CD4-positive, alpha-beta T cell treated with Interleukin-17A for 4 hours (primary cell): ENCODE data around the gene ARHGAP9.
"Not testable (repeated sequence)": the region's sequence is repeated elsewhere in the genome, so short reads cannot be mapped to it uniquely, and the experiment has no call there.

Experiments
- DNase-seq: peaks from one replicate; pipeline ENCODE4 v3.0.0-alpha.2; 2020; ENCODE audit warnings: mixed read lengths

ARHGAP9 gene

GRCh38 chr12:57479376-57480115, at the start of gene ARHGAP9:
Gene ARHGAP9, minus strand, starts transcription at chr12:57479866. Its CDS starts 460 bp downstream, at chr12:57479406.
- DNase-seq: peak; percentile 66

DNA sequence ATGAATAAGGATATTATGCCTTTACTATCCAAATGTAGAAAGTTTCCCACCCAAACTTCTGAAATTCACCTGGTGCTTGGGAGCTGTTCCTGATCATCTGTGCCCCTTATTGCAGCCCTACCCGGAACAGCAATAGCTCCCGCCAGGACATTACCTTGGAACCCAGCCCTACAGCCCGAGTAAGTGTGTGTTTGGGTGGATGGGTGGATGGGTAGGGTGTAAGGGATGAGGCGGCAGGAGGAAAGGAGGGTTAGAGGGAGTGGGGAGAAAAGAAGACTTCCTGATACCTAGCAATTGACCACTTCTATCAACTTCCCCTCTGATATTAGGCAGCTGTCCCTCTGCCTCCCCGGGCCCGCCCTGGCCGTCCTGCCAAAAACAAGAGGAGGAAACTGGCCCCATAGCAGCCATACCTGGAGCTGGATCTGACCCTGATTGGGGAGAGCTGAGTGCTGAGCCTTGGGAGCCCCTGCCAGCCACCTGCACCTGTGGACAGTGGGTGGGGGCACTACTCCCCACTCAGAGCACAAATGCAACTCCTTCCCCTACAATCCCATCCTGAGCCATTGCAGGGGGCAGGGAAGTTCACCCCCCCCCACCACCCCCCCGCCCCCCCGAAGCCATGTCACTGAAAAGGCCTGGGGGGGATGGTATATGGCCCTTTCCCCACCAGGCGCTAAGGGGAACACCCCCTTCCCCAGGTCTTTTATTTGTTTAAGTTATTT, 49.3 kb upstream of the ARHGAP9 start:
- no peak for DNase-seq

DNA sequence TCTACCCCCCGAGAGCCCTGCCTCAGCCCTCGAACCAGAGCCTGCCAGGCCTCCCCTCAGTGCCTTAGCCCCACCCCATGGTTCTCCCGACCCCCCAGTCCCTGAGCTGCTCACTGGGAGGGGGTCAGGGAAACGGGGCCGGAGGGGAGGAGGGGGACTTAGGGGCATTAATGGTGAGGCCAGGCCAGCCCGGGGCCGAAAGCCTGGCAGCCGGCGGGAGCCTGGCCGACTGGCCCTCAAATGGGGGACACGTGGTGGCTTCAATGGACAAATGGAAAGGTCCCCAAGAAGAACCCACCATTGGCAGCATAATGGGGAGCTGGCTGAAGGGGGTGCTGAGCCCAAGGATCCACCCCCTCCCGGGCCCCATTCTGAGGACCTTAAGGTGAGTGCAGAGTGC, 48.5 kb upstream of the ARHGAP9 start:
- no peak for DNase-seq

DNA sequence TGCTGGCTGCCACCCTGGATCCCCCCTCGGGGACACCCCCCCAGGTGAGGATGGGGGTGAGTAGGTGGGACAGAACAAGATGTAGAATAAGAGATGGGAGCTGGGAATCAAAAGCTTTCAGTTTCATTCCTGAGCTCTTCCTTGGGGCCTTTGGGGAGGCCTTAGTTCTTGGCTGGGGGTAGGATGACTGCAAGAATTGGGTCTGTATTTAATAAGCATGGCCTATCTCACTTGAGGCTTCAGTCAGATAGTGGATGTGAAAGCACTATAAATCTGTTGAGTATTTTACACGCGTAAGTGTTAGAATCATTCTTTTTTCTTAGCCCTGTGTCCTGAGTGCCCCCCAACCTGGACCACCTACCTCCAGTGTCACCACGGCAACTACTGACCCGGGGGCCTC, 47.5 kb upstream of the ARHGAP9 start:
- DNase-seq: no peak

DNA sequence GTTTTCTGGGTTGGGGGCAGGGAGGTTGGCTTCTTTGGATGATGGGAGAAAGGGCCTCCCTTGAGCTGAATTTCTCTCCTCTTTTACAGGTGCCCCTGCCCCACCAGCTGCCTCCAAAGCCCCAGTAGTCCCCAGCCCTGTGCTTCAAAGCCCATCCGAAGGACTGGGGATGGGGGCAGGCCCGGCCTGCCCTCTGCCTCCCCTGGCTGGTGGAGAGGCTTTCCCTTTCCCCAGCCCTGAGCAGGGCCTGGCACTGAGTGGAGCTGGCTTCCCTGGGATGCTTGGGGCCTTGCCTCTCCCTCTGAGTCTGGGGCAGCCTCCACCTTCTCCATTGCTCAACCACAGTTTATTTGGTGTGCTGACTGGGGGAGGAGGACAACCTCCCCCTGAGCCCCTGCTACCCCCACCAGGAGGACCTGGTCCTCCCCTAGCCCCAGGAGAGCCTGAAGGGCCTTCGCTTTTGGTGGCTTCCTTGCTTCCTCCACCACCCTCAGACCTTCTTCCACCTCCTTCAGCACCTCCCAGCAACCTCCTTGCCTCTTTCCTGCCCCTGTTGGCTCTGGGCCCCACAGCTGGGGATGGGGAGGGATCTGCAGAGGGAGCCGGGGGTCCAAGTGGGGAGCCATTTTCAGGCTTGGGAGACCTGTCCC, 46.9 kb upstream of the ARHGAP9 start:
- DNase-seq: no peak

DNA sequence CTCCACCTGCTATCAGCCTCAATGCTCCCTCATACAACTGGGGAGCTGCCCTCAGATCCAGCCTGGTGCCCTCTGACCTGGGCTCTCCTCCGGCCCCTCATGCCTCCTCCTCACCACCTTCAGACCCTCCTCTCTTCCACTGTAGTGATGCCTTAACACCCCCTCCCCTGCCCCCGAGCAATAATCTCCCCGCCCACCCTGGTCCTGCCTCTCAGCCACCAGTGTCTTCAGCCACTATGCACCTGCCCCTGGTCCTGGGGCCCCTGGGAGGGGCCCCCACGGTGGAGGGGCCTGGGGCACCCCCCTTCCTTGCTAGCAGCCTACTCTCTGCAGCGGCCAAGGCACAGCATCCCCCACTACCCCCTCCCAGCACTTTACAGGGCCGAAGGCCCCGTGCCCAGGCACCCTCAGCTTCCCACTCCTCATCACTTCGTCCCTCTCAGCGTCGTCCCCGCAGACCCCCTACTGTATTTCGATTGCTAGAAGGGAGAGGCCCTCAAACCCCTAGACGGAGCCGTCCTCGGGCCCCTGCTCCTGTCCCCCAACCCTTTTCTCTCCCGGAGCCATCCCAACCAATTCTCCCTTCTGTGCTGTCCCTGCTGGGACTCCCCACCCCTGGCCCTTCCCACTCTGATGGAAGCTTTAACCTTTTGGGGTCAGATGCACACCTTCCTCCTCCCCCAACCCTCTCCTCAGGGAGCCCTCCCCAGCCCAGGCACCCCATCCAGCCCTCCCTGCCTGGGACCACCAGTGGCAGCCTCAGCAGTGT, 46.1 kb upstream of the ARHGAP9 start:
- DNase-seq: no peak

DNA sequence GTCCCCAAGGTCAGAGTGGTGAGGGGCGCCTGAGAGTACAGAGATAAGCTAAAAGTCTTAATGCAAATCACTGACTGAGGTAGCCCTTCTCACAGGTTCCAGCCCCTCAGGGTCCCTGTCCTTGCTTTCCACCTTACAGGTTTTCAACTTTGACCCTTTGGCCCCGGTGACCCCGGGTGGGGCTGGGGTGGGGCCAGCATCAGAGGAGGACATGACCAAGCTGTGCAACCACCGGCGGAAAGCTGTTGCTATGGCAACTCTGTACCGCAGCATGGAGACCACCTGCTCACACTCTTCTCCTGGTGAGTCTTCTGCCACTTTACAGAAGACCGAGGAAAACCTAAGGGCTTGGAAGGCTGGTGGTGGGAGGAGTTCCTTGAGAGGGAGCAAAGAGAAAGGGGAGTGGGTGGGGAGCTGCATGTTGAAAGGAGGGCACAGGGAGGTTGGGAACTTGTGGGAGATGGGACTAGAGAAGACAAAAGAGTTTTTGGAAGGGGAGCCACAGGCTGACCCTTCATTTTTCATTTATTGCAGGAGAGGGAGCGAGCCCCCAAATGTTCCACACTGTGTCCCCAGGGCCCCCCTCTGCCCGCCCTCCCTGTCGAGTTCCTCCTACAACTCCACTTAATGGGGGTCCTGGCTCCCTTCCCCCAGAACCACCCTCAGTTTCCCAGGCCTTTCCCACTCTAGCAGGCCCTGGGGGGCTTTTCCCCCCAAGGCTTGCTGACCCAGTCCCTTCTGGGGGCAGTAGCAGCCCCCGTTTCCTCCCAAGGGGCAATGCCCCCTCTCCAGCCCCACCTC, 45.3 kb upstream of the ARHGAP9 start:
- DNase-seq: no peak

- DNase-seq: no peak
These were observed 44.3 kb upstream of the ARHGAP9 start for GRCh38 chr12:57523706-57524614.

GRCh38 chr12:57522887-57523705, 43.4 kb upstream of the ARHGAP9 start:
- DNase-seq: peak; percentile 68

DNA sequence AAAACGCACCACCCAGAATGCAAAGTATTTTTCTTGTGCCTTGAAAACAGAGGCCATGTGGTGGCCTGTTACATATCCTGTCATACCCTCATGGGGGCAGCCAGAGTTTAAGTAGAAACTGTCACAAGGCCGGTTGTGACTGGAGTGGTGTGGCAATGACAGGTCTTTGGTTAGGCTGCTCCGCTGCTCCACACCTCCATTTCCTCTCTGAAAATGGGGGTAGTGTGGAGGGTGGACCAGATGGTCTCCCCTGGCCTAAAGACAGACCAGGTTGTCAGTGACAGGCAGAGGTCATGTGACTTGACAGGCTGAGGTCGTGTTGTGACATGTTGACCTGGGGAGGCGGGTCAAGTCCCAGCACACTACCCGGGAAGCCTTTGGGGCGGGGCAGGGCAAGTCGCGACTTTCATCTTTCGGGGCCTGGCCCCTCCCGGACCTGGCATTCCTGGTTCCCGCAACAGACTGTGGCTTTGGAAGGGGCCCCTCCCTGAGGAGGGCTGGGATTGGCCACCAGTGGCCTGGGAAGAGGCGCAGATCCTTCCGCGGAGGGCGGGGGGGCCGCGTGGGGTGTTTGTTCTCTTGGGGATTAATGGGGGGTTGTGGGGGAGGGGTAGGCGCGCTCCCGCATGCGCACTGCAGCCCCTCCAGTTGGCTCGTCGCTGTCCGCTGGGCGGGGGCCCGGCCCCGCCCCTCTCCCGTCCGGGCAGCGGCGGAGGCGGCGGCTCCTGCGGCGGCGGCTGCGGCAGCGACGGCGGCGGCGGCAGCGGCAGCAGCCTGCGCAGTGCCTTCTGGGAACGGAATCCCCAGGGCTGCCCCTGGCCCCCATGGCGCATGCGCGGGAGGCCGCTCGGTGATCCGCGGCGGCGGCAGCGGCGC, 42.6 kb upstream of the ARHGAP9 start, which contains the start of gene MBD6:
Gene MBD6, plus strand, starts transcription at position 814 of the 876 bp plus-strand sequence. CDS start 1,480 bp downstream, outside the sequence.
- DNase-seq: peak; percentile 94

DNA sequence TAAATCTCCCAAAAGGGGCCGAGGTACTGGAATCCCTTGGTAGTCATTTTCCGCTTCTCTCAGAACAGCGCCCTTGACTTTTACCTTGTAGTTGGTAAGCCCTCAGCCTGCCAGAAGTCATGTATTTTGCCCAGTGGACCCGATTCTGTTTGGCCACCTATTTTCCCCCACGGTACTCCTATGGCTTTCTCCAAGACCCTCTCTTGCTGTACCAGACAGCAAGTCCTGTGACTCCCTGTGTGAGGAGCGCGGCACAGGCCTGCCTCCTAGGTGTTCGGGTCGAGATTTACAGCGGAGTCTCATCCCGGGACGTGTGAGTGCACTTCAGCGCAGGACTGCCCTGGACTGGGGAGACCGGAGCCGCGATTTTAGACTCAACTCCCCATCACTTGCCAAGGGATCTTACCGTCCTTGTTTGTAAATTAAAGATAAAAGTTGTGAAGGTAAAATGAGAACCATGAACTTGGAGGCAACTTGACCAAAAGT, 41.9 kb upstream of the ARHGAP9 start:
- DNase-seq: peak; percentile 30

GRCh38 chr12:57520053-57520818, 40.6 kb upstream of the ARHGAP9 start, which contains the start of gene DDIT3:
Gene DDIT3, minus strand, starts transcription at chr12:57520514. Its CDS starts 3,108 bp downstream, at chr12:57517406.
- DNase-seq: peak; percentile 100

DNA sequence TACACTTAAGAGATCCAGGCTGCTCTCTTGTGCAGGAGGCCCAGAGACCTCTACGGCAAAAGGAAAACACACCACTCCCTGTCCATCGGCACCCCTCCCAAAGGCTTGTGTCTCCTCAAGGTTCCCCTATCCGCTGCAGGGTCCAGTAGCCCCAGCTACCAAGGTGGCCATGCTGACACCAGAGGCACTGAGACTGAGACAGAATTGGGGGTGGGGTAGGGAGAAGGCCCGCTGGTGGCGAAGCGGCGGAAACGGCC, 40.1 kb upstream of the ARHGAP9 start:
- DNase-seq: peak; percentile 24

DNA sequence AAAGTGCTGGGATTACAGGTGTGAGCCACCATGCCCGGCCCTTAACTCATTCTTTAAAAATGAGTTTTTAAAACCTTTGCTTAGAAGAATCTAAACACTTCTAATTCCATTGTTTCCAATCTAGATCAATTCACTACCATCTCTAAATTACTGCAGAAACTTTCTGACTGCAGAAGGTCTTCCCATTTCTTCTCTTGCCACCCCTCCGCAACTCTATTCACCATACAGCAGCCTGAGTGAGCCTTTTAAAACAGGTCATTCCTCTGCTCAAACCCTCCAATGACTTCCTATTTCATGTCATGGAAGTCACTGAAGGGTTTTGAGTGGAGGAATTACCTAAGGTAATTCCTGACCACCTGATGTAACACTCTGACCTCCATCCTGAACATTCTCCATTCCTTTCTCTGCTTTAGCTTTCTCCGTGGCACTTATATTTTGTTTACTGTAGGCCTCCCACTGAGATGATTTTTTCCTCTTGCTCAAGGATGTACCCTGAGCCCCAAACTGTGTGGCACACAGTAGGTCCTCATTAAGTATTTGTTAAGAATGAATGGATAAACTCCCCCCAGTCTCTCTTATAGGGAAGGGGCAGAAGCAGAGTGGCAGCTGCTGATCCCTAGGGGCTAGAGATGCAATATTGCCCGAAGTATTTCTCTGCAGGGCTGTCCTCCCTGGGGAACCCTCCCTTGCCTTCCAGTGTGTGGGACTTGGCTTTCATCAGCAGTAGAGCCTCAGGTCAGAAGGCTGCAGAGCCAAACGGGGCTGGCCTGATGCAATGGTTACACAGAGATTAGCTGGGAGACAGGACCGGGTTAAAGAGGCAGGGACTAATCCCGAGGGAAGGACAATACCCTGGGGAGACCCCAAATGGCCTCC, 39.5 kb upstream of the ARHGAP9 start:
- DNase-seq: no peak

GRCh38 chr12:57518176-57518919, 38.7 kb upstream of the ARHGAP9 start:
- DNase-seq: no peak

GRCh38 chr12:57517718-57518117, 38.1 kb upstream of the ARHGAP9 start:
- not testable (repeated sequence) for DNase-seq
